ENCODE measurements around the gene MYMX. TPM values are rescaled to one million over a fixed set of nuclear protein-coding genes. Genes with fewer than 3 reads are reported as not detected.

MYMX gene
- total RNA-seq, 1 experiment from 2014 or later: not detected

DNA sequence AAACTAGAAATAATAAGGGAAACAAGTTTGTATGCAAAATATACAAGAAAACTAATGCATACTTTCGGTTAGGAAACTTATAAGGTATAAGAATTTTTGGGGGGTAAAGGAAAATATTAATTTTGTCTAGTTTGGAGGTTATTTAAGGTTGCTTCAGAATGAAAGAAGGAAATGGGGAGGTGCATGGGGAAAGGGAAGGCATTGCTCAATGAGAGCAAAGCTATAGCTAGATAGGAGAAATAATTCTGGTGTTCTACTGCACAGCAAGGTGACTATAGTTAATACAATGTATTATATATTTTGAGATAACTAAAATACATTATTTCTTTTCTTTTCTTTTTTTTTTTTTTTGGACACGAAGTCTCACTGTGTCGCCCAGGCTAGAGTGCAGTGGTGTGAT is 5.4 kb upstream of the MYMX start:
- BruUV-seq (replicated peaks): no TSS peak
- no peaks in the 10 kb centered on the region for H3F3A ChIP-seq (ENCODE audit: low read length, unreplicated experiment)
- no peak overlapping the region for H2AFZ ChIP-seq (ENCODE audit: low read length)
- no peaks in the 10 kb centered on the region for H3K9me2 ChIP-seq (replicated peaks; ENCODE audit: low read length)
- no peak overlapping the region for H3K27ac ChIP-seq (ENCODE audit: low read length)
- H3K4me2 ChIP-seq (ENCODE audit: low read length): no peak overlapping the region
- no peaks in the 10 kb centered on the region for H4K20me1 ChIP-seq (ENCODE audit: low read length)
- DNase-seq (no peak), ATAC-seq (no peak)
- H3K9me3 ChIP-seq (ENCODE audit: low read length): no peaks in the 10 kb centered on the region
- POLR2A ChIA-PET (ENCODE audit: unreplicated experiment): no interaction called here
- TF ChIP-seq EZH2phosphoT487 (IDR thresholded peaks at IDR 0.05; ENCODE audit: borderline replicate concordance, low read length) (no peak), CTCF (conservative IDR thresholded peaks at IDR 0.05; ENCODE audit: low read depth, low read length) (no peak), EZH2 (IDR thresholded peaks at IDR 0.05; ENCODE audit: low read length, unreplicated experiment) (no peak)
- H3K4me3 ChIP-seq (ENCODE audit: low read length): no peak overlapping the region
- H3K27me3 ChIP-seq (ENCODE audit: low read length): no peaks in the 10 kb centered on the region
- intact Hi-C loops (cut with micrococcal nuclease): no loop called here
- no peaks in the 10 kb centered on the region for H3K4me1 ChIP-seq (ENCODE audit: insufficient read depth, low read length)
- no peaks in the 10 kb centered on the region for H3K36me3 ChIP-seq (ENCODE audit: low read depth, low read length)
- CTCF ChIA-PET: interaction anchor here (0.5 kb wide), 1 partner anchor 11 kb away, joined by 6 read pairs; no protein-coding TSS in a partner anchor
- no peaks in the 10 kb centered on the region for H3K79me2 ChIP-seq (ENCODE audit: low read length)
- no peak overlapping the region for H3K9ac ChIP-seq (ENCODE audit: low read length)

DNA sequence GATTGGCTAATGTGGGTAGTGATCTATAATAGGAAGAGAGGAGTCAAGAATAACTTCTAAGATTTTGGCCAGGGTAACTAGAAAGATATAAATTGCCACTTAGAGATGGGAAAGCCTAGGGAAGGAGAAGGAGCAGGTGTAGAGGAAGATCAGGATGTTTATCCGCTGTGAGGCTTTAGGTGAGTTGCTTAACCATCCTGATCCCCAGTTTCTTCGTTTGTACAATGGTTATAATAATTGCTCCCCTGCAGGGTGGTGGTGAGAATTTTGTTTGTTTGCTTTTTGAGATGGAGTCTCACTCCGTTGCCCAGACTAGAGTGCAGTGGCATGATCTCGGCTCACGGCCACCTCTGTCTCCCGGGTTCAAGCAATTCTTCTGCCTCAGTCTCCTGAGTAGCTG is 2.4 kb upstream of the MYMX start:
- Histone ChIP-seq H3K79me2 (ENCODE audit: low read length) (no peaks in the 10 kb centered on the region), H3K27me3 (ENCODE audit: low read length) (no peaks in the 10 kb centered on the region), H3F3A (ENCODE audit: low read length, unreplicated experiment) (no peaks in the 10 kb centered on the region), H3K4me1 (ENCODE audit: insufficient read depth, low read length) (peaks cover 6% of the 10 kb centered on the region; the same call in 1 of the 2 replicates), H3K36me3 (ENCODE audit: low read depth, low read length) (no peaks in the 10 kb centered on the region), H3K4me3 (ENCODE audit: low read length) (no peak overlapping the region), H3K27ac (ENCODE audit: low read length) (no peak overlapping the region), H3K4me2 (ENCODE audit: low read length) (no peak overlapping the region), H3K9me3 (ENCODE audit: low read length) (no peaks in the 10 kb centered on the region), H3K9me2 (replicated peaks; ENCODE audit: low read length) (no peaks in the 10 kb centered on the region), H2AFZ (ENCODE audit: low read length) (no peak overlapping the region), H3K9ac (ENCODE audit: low read length) (no peak overlapping the region), H4K20me1 (ENCODE audit: low read length) (no peaks in the 10 kb centered on the region)
- no TSS peak for BruUV-seq (replicated peaks)
- ATAC-seq (no peak), DNase-seq (no peak)
- CTCF ChIA-PET: no interaction called here
- intact Hi-C loops (cut with micrococcal nuclease): no loop called here
- POLR2A ChIA-PET (ENCODE audit: unreplicated experiment): no interaction called here
- TF ChIP-seq EZH2phosphoT487 (IDR thresholded peaks at IDR 0.05; ENCODE audit: borderline replicate concordance, low read length) (no peak), CTCF (conservative IDR thresholded peaks at IDR 0.05; ENCODE audit: low read depth, low read length) (no peak)

DNA sequence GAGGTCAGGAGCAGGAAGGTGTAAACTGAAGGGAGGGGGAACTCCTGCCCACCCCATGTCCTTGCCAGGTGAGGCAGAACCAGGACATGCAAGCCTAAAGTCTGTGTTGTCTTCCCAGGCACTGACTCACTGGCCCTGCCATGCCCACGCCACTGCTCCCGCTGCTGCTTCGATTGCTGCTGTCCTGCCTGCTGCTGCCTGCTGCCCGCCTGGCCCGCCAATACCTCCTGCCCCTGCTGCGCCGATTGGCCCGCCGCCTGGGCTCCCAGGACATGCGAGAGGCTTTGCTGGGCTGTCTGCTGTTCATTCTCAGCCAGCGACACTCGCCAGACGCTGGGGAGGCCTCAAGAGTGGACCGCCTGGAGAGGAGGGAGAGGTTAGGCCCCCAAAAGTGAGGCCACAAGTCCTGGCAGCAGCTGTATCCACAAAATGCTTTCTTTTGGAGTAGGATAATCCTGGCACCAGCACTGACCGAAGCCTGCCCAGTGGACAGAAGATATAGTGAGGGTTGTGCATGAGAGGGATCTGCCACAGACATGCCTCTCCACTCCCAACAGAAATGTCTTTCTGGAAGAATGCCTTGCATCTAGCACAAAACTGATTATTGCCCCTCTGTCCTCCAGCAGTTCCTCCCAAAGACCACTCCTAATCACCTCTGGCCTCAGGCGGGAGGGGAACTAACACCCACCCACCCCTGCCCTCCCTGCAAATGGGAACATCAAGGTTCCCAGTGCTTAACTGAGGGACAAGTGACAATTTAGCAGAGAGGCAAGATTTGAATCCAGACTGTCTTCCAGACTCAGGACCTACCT is 812 bp downstream of the MYMX start:
- Histone ChIP-seq H3K27ac (ENCODE audit: low read length) (no peak overlapping the region), H3K9me2 (replicated peaks; ENCODE audit: low read length) (no peaks in the 10 kb centered on the region), H3F3A (ENCODE audit: low read length, unreplicated experiment) (peaks cover 4% of the 10 kb centered on the region), H3K9ac (ENCODE audit: low read length) (no peak overlapping the region), H3K79me2 (ENCODE audit: low read length) (no peaks in the 10 kb centered on the region), H3K36me3 (ENCODE audit: low read depth, low read length) (no peaks in the 10 kb centered on the region), H3K27me3 (ENCODE audit: low read length) (no peaks in the 10 kb centered on the region), H2AFZ (ENCODE audit: low read length) (no peak overlapping the region), H3K4me1 (ENCODE audit: insufficient read depth, low read length) (peaks cover 19% of the 10 kb centered on the region; the same call in 1 of the 2 replicates), H4K20me1 (ENCODE audit: low read length) (no peaks in the 10 kb centered on the region), H3K4me3 (ENCODE audit: low read length) (no peak overlapping the region), H3K4me2 (ENCODE audit: low read length) (no peak overlapping the region), H3K9me3 (ENCODE audit: low read length) (no peaks in the 10 kb centered on the region)
- POLR2A ChIA-PET (ENCODE audit: unreplicated experiment): no interaction called here
- no peak for ATAC-seq
- DNase-seq: no peak
- CTCF ChIA-PET: no interaction called here
- TF ChIP-seq EZH2 (IDR thresholded peaks at IDR 0.05; ENCODE audit: low read length, unreplicated experiment) (no peak), CTCF (conservative IDR thresholded peaks at IDR 0.05; ENCODE audit: low read depth, low read length) (no peak), EZH2phosphoT487 (IDR thresholded peaks at IDR 0.05; ENCODE audit: borderline replicate concordance, low read length) (no peak)
- intact Hi-C loops (cut with micrococcal nuclease): no loop called here
- BruUV-seq (replicated peaks): no TSS peak

All from PC-3 (cell line).